SK-N-SH (cell line): ENCODE results near the gene EFCAB11. TPM values are rescaled to one million over a fixed set of nuclear protein-coding genes. Genes with fewer than 3 reads are reported as not detected.

Source experiments
- CTCF ChIA-PET: fragments of 300-600, 350-600 bp; formaldehyde crosslinking; extraction: SDS; loops from one replicate; lab custom pipeline; 2021; lab: Yijun Ruan, JAX
- POLR2A ChIA-PET: fragments of 350-600 bp; sonication (Branson Sonifier 250); formaldehyde crosslinking; extraction: SDS; loops from one replicate; lab custom pipeline; 2020; ENCODE audit warnings: antibody characterized with exemption, inconsistent platforms; lab: Yijun Ruan, JAX
- DNase-seq: peaks from one replicate; pipeline ENCODE4 v3.0.0; 2012
- H2AFZ ChIP-seq: fragments of 200-600 bp; sonication (generic); 2 replicates; pipeline ENCODE4 v1.8.1; 2016; ENCODE audit warnings: antibody characterized with exemption, mild to moderate bottlenecking, low read depth
- H3F3A ChIP-seq: fragments of 200-600 bp; sonication (generic); replicated peaks from 2 replicates; pipeline ENCODE3; 2016; ENCODE audit warnings: antibody characterized with exemption, mild to moderate bottlenecking; ENCODE audit not compliant: insufficient read depth
- H3K27ac ChIP-seq, 2 experiments: fragments of 200-500 bp in 1 of 2; fragments of 200-600 bp in 1 of 2; sonication (Bioruptor generic) in 1 of 2; sonication (generic), shearing (Covaris generic) in 1 of 2; 2 replicates each; pipeline versions ENCODE4 v1.5.1 to v1.6.1; 2014 to 2016; ENCODE audit warnings: low read depth in 2 of 2, inconsistent platforms in 1 of 2, low read length in 1 of 2, mild to moderate bottlenecking in 1 of 2, mixed read lengths in 1 of 2
- H3K27me3 ChIP-seq: fragments of 200-600 bp; sonication (generic), shearing (Covaris generic); 2 replicates; pipeline ENCODE4 v1.6.1; 2016; ENCODE audit warnings: mixed run types; ENCODE audit not compliant: insufficient read depth
- H3K36me3 ChIP-seq, 2 experiments: fragments of 200-500 bp in 1 of 2; fragments of 200-600 bp in 1 of 2; sonication (Bioruptor generic) in 1 of 2; sonication (generic) in 1 of 2; replicated peaks in 1 of 2; 2 replicates each; pipeline versions ENCODE3 to v1.5.1; 2014 to 2016; ENCODE audit warnings: low read length in 1 of 2, mild to moderate bottlenecking in 1 of 2; ENCODE audit not compliant: insufficient read depth in 2 of 2, control insufficient read depth in 1 of 2
- H3K4me1 ChIP-seq, 2 experiments: fragments of 200-500 bp in 1 of 2; fragments of 200-600 bp in 1 of 2; sonication (Bioruptor generic) in 1 of 2; sonication (generic), shearing (Covaris generic) in 1 of 2; 2 replicates each; pipeline versions ENCODE4 v1.5.1 to v1.6.1; 2014 to 2016; ENCODE audit warnings: low read depth in 1 of 2, low read length in 1 of 2, mixed run types in 1 of 2; ENCODE audit not compliant: insufficient read depth in 2 of 2, control insufficient read depth in 1 of 2
- H3K4me2 ChIP-seq: fragments of 200-600 bp; sonication (generic), shearing (Covaris generic); 2 replicates; pipeline ENCODE4 v1.6.1; 2017; ENCODE audit warnings: mixed run types
- H3K4me3 ChIP-seq, 2 experiments: fragments of 200-500 bp in 1 of 2; fragments of 200-600 bp in 1 of 2; sonication (Bioruptor generic) in 1 of 2; sonication (generic), shearing (Covaris generic) in 1 of 2; 2 replicates each; pipeline versions ENCODE4 v1.5.1 to v1.8.1; 2014 to 2016; ENCODE audit warnings: low read depth in 2 of 2, inconsistent platforms in 1 of 2, low read length in 1 of 2, mild to moderate bottlenecking in 1 of 2, mixed read lengths in 1 of 2, moderate library complexity in 1 of 2
- H3K79me2 ChIP-seq: fragments of 200-600 bp; sonication (generic); 2 replicates; pipeline ENCODE4 v1.8.1; 2017; ENCODE audit warnings: mild to moderate bottlenecking; ENCODE audit not compliant: insufficient read depth
- H3K9ac ChIP-seq: fragments of 200-600 bp; sonication (generic); 2 replicates; pipeline ENCODE4 v1.6.1; 2017; ENCODE audit warnings: mixed run types
- H3K9me2 ChIP-seq: fragments of 200-600 bp; sonication (generic); 2 replicates; pipeline ENCODE4 v1.6.1; 2017; ENCODE audit warnings: mixed run types
- H3K9me3 ChIP-seq: fragments of 200-600 bp; sonication (generic); 2 replicates; pipeline ENCODE4 v1.6.1; 2017; ENCODE audit warnings: mixed run types, mild to moderate bottlenecking, moderate library complexity
- H4K20me1 ChIP-seq: fragments of 200-600 bp; sonication (generic); 2 replicates; pipeline ENCODE4 v1.6.1; 2017; ENCODE audit warnings: mild to moderate bottlenecking, mixed run types; ENCODE audit not compliant: insufficient read depth
- CHD2 ChIP-seq: fragments of 150-350 bp; IDR thresholded peaks from 2 replicates; pipeline ENCODE4 v1.6.1; 2018; ENCODE audit warnings: low read length; ENCODE audit not compliant: partially characterized antibody
- CTCF ChIP-seq: fragments of 200-600 bp; sonication (generic); IDR thresholded peaks from 2 replicates; pipeline ENCODE4 v1.6.1; 2017; ENCODE audit warnings: antibody characterized with exemption, mild to moderate bottlenecking, moderate library complexity
- ELF1 ChIP-seq: IDR thresholded peaks from 2 replicates; pipeline ENCODE4 v1.4.0; 2012
- FOSL2 ChIP-seq: IDR thresholded peaks from 2 replicates; pipeline ENCODE4 v1.4.0; 2012; ENCODE audit warnings: low read depth, mild to moderate bottlenecking, moderate library complexity, borderline replicate concordance
- FOXJ3 ChIP-seq: sonication (generic); formaldehyde crosslinking; IDR thresholded peaks from 2 replicates; pipeline ENCODE4 v1.5.1; 2020; ENCODE audit warnings: mild to moderate bottlenecking, missing genetic modification reagents
- GABPA ChIP-seq: IDR thresholded peaks from 2 replicates; pipeline ENCODE4 v1.4.0; 2012; ENCODE audit warnings: low read depth, mild to moderate bottlenecking
- GATA2 ChIP-seq: sonication (generic); formaldehyde crosslinking; IDR thresholded peaks from 2 replicates; pipeline ENCODE4 v1.5.0; 2020; ENCODE audit warnings: mild to moderate bottlenecking, missing genetic modification reagents
- JUND ChIP-seq: IDR thresholded peaks from 2 replicates; pipeline ENCODE4 v1.4.0; 2012
- MEF2A ChIP-seq: IDR thresholded peaks from 2 replicates; pipeline ENCODE4 v1.4.0; 2012; ENCODE audit warnings: low read depth, borderline replicate concordance
- NFIC ChIP-seq: IDR thresholded peaks from 2 replicates; pipeline ENCODE4 v1.4.0; 2012; ENCODE audit warnings: borderline replicate concordance
- NRF1 ChIP-seq: IDR thresholded peaks from 2 replicates; pipeline ENCODE4 v1.6.1; 2012; ENCODE audit warnings: low read depth, mild to moderate bottlenecking, low read length
- RAD21 ChIP-seq: IDR thresholded peaks from 2 replicates; pipeline ENCODE4 v1.6.1; 2012; ENCODE audit warnings: mild to moderate bottlenecking, low read length
- RXRA ChIP-seq: IDR thresholded peaks from 2 replicates; pipeline ENCODE4 v1.4.0; 2012; ENCODE audit warnings: low read depth, mild to moderate bottlenecking, borderline replicate concordance
- SIN3A ChIP-seq: IDR thresholded peaks from 2 replicates; pipeline ENCODE4 v1.6.1; 2012; ENCODE audit warnings: low read depth, mild to moderate bottlenecking, low read length, moderate library complexity, borderline replicate concordance
- SMC3 ChIP-seq: IDR thresholded peaks from 2 replicates; pipeline ENCODE4 v1.6.1; 2012; ENCODE audit warnings: low read depth, low read length, improper control_type of control experiment
- TAF1 ChIP-seq: IDR thresholded peaks from 2 replicates; pipeline ENCODE4 v1.6.1; 2012; ENCODE audit warnings: low read depth, mild to moderate bottlenecking, low read length, moderate library complexity, borderline replicate concordance
- TCF12 ChIP-seq: IDR thresholded peaks from 2 replicates; pipeline ENCODE4 v1.4.0; 2012
- USF1 ChIP-seq: IDR thresholded peaks from 2 replicates; pipeline ENCODE4 v1.4.0; 2012; ENCODE audit warnings: low read depth, borderline replicate concordance
- USF2 ChIP-seq: fragments of 150-350 bp; IDR thresholded peaks from 2 replicates; pipeline ENCODE4 v1.6.1; 2017; ENCODE audit warnings: antibody characterized with exemption, low read length, low read depth, borderline replicate concordance
- WGBS: methylation state at CpG from one replicate; pipeline ENCODE4 v1.1.6; 2017; ENCODE audit warnings: low lambda C conversion rate; 5-methylcytosine and 5-hydroxymethylcytosine counted together
- polyA plus RNA-seq, 3 experiments: library from polyadenylated mRNA; depleted of rRNA; stranded (reverse); fragments of >200 nt; gene quantifications; 2 replicates each; pipeline ENCODE4 v1.2.3, GENCODE V29; 2012

Gene EFCAB11
- polyA plus RNA-seq, 1 of the 3 experiments (the other 2 are of a cell fraction): 3.9 TPM

- TF ChIP-seq RXRA: no peak
- peak; percentile 87 for TF ChIP-seq SMC3
- TF ChIP-seq FOSL2: no peak
- peak; percentile 87 for TF ChIP-seq RAD21
- TF ChIP-seq MEF2A: no peak
Measured at GRCh38 chr14:89973234-89973823, 18.8 kb upstream of the EFCAB11 start (continued).

- no peak overlapping the region for H3K9ac ChIP-seq
- no peaks in the 10 kb centered on the region for H3K27me3 ChIP-seq
- peaks cover 0 to 7% of the 10 kb centered on the region in 2 experiments; a peak in 2 of 4 replicates for H3K4me1 ChIP-seq
- H3K27ac ChIP-seq: no peak overlapping the region
- H3K4me3 ChIP-seq: no peak overlapping the region
- peaks cover 41 to 53% of the 10 kb centered on the region in 2 experiments for H3K36me3 ChIP-seq
- DNase-seq: no peak
- H3F3A ChIP-seq: no peaks in the 10 kb centered on the region
- H3K4me2 ChIP-seq: no peak overlapping the region
- no peak overlapping the region for H2AFZ ChIP-seq
- H3K9me3 ChIP-seq: no peaks in the 10 kb centered on the region
- ChIA-PET POLR2A (interaction anchor here (1.4 kb wide), 1 partner anchor 9 kb away, joined by 3 read pairs; no protein-coding TSS in a partner anchor), CTCF (interaction anchor here (1.0 to 2.6 kb wide), 4 partner anchors 23 to 270 kb away, joined by 3 to 8 read pairs (median 5); no protein-coding TSS in a partner anchor)
- H3K9me2 ChIP-seq: no peaks in the 10 kb centered on the region
- H3K79me2 ChIP-seq: peaks cover 23% of the 10 kb centered on the region; the same call in 1 of the 2 replicates
- 100% methylated on average over 1 of the region's 1 CpG for WGBS
- TF ChIP-seq ELF1 (no peak), MEF2A (no peak), TAF1 (no peak), NFIC (no peak), USF2 (no peak), CHD2 (no peak), RAD21 (no peak), USF1 (no peak), FOXJ3 (no peak), TCF12 (no peak), NRF1 (no peak), GABPA (no peak), CTCF (no peak), GATA2 (no peak), SIN3A (no peak), JUND (no peak)
- TF ChIP-seq, all 33 proteins: peak for 0
- no peaks in the 10 kb centered on the region for H4K20me1 ChIP-seq
Measured at GRCh38 chr14:89965839-89966238, 11.3 kb upstream of the EFCAB11 start.
